GM18861 (cell line): ENCODE data around the gene BUB1.
A peak's percentile ranks its signal among the peaks of the same experiment; 100 is the strongest.
"Not testable (repeated sequence)": the region's sequence is repeated elsewhere in the genome, so short reads cannot be mapped to it uniquely, and the experiment has no call there.

Experiments used
- ATAC-seq: cut with Tn5 transposase; IDR thresholded peaks from one replicate; pipeline ENCODE4 v1.9.1; 2021; ENCODE audit not compliant: unreplicated experiment

BUB1 gene

DNA sequence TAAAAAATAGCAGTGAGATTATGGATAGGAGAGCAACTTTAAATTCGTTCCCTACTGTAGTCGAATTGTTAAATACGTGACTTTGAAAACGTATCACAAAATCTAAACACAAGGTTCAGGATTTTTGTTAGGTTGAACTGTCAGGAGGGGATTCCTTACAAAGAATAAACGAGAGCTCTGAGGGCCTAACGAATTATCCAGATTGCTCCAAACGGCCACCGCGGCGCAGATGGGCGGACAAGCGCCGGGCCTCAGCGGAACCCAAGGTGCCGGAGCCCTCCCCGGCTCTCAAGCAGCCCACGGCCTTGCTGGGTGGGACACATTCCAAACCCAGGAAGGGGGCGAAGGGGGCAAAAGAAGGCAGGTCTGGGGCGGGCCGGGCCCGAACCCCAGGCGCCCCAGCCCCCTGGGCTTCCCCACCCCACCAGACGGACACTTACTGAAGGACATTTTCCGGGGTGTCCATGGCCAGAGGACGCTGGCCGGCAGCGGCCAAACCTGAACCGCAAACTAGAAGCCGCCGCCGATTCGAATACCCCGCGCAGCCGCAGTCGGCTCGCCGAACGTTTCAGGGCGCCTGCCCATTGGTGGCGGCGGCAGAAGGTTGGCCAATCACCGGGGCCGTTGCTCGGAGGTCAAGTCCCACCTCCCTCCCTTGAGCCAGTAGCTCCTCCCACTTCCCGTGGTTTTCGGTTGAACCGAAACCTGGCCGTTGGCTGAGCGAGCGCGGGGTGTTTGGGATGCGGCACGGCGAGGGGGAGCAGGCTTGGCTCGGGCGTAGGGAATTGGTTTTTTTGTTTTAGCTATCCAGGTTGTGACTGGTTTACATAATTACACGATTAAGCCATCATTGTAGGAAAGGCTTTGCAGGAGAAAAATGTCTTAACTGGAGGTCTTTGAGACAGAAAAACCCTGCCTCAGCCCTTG is at the start of gene BUB1:
BUB1 (minus strand) TSS at position 534 of the 927 bp plus-strand sequence; CDS start at position 466, 68 bp downstream.
- peak; percentile 58 for ATAC-seq

DNA sequence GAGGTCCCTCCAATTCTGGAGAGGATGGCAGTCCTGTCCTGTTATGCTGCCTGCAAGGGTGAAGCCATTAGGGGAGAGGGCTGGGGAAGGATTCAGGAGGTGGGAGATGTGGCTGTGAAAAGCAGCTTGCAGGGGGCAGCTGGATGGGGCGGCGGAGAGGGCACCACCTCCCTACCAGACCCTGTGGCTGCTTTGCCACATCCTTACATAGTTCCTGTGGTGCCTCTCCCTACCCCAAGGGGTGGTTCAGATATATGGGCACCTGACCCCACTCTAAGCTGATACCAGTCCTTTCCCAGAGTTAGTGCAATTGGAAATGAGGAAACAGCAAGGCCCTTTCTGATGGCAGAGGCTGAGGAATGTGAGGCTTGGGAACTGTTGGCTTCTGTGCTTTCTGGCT is 48.4 kb upstream of the BUB1 start:
- ATAC-seq: no peak

DNA sequence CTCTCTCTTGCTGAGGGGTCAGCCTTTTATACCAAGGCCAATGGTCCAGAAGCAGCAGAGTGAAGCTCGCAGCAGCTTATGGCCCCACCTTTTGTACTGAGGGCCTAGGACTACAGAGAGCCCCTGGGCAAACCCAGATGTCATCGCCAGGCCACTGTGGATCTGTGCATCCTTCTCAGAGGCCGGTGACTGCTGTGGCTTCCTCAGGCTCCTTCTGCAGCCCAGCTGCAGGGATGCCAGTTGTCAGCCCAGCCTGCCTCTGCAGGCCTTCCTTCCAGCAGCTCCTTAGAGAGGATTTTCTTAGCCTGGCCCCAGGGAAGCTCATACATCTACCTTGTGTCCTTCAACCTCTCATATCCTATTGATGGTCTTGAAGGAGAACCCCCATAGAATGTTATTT is 48.0 kb upstream of the BUB1 start:
- ATAC-seq: no peak

DNA sequence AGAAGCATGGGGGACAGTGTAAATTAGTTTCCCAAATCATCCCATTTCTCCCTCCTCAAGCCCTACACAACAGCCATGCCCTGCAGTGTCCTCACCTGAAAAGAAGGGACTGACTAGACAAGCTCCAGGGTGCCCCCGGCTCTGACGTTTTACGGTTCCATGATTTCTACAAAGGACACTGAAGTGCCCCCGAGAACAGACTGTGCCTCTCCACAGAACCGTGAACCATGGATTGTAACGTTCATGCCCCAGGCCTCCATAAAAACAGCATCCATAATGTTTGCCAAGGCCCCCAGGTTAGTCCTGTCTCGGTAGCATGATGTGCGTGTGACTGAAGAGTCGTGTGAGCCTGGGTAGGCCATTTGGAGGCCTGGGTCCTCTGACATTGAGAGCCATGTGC is 47.5 kb upstream of the BUB1 start:
- no peak for ATAC-seq

DNA sequence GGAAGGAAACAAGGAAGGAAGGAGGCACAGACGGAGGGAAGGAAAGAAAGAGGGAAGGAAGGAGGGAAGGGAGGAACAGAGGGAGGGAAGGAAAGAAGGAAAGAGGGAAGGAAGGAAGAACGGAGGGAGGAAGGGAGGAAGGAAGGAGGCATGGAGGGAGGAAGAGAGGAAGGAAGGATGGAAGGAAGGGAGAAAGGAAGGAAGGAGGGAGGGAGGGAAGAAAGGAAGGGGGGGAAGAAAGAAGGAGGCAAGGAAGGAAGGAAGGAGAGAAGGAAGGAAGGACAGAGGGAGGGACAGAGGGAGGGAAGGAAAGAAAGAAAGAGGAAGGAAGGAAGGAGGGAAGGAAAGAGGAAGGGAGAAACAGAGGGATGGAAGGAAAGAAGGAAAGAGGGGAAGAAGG is 47.0 kb upstream of the BUB1 start:
- no peak for ATAC-seq

DNA sequence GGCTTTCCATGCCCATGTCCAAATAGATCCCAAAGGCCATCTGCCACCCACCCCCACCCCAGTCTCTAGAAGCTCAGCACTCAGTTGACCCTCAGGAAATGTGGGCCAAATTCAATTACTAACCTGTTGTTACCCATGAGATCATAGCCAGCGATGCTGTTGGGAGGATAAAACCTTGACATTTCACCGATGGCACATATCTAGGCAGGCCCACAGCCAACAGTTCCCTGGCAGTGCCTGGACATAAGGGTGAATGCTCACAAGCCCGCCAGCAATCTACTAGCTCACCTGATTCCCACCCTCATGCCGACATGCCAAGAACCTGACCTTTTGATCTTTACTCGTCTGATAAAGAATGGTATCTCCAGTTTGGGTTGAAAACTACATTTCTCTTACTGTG is 42.7 kb upstream of the BUB1 start:
- ATAC-seq: no peak

DNA sequence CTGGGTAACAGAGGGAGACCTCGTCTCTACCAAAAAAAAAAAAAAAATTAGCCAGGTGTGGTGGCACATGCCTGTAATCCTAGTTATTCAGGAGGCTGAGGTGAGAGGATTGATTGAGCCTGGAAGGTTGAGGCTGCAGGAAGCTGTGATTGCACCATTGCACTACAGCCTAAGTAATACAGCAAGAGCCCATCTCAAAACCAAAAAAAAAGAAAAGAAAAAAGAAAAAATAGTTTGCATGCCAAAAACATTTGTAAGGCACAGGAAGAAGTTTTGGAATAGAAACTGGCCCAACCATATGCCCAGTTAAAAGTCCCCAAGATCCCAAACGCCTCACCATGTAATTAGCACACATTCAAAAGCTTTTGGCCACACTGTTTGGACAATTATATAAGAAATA is 41.1 kb upstream of the BUB1 start:
- no peak for ATAC-seq

DNA sequence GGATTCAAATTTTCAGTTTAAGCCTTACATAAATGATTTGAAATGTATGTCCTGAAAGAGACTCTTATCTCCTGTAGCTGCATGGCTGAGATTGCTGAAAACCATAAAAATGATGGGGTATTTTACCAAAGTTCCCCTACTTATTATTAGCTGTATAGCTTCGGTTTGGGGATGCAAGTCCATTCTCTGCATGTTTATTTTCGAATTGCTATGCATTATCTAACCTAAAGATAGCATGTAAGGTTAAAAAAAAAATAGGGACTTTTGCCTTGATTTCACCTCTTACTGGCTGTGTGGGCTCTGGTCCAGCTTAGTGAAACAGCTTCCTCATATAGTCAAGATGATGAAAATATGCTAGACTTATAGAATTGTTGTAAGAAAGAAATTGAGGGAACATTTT is 40.5 kb upstream of the BUB1 start:
- no peak for ATAC-seq

DNA sequence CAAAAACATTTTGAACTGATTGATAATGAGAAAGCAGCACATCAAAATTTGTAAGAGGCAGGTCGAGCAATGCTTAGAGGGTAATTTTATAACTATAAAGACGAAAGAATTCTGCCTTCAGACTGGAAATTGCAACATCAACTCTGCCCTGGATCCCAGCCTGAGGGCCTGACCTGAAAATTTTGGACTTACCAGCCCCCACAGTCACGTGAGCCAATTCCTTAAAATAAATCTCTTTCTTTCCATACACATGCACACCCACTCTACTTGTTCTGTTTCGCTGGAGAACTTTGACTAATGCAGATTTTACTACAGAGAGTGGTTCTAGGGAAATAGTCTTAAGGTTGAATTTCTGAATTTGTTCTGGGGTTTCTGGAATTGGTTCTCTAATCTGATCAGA is 39.9 kb upstream of the BUB1 start:
- no peak for ATAC-seq

DNA sequence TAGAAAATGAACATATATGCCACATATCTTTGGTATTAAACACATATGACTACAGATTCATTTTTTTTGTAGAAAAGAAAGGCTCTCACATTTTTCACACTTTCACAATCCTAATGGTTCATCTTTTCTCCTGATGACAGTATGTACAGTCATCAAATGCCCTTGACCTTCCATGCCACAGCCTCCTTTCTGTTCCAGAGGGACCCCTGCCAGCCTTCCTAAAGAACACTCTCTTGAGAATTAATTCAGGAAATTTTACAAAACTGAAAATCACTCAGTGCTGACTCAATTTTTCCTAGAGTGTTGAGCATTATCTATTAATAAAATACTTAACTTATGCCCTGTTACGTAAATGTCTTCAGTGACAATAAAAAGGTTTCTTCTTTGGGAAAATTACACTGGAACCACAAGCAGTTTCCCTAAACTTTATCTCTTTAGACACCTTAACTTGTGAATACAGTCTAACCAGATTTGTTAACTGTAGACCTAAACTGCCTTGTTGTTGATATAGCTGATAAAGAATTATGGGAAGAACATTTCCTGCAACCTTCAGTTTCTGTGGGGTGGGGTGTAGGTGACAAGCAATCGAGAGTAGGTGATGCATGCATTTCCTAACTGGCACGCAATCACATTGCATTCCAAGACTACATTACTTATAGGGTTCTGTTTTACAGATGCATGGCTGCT is 39.2 kb upstream of the BUB1 start:
- ATAC-seq: no peak

DNA sequence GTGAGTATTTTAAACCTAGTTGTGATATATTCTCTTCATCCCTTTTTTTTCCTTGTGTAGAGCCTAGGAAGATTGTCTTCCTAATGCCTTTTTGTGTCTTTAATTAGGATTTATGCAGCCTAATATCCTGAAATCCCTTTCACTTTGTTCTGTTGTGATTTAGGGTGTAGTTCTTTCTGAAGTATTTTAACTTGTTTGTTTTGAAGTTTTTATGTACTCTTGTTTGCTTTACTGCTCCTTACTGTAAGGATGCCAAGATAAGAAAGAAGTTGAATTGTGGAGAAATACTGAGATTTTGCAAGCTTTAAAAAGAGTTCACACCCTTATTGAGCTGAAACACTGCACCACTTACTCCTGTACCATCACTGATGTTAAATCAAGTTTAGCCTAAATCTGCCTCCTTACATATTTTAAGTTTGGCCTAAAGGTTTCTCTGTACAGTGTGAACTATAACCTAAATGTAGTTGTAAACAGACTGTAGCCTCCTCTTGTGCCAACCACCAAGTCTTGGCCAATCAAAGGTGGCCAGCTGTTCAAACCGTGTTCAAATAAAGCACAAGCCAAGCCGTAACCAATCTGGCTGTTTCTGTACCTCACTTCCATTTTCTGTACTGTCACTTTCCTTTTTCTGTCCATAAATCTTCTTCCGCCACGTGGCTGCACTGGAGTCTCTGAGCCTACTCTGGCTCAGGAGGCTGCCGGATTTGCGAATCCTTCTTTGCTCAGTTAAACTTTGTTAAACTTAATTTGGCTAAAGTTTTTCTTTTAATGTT is 36.8 kb upstream of the BUB1 start:
- ATAC-seq: no peak

DNA sequence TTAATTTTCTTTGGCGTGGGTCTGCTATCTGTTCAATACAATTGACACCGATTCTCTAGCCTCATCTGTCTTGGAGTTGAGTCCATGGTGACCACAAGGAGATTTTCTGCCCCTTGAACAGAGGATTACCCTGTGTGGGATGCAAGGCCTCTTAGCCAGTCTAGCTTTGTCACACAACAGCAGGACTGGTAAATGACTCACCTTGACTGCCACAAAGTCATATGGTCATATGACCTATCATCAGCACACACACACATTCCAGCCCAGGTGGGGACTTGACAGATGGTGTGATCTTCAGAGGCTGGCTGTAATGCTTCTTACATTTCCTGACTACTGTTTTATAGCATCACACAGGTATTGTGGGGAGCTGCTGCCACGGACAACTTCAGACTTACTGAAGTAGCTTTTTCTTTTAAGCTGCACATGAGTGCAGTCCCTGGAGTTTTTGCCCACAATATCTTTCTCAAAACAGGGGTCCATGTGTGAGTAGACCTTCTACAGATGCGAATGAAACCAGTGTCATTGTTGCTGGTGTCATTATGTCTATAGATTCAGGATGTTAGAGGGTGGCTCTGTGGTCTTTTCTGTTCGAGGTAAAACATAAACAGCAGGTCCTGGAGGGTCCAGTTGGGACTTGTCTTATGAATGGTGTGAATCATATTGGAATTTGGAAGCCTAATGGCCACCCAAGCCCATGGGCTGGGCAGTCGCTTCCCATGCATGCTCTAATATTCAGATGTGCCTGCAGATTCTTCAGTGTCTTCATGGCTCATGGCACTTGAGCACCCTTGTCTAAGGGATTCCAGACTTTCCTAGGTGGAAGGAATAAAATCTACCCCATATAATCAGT is 35.9 kb upstream of the BUB1 start:
- ATAC-seq: no peak

DNA sequence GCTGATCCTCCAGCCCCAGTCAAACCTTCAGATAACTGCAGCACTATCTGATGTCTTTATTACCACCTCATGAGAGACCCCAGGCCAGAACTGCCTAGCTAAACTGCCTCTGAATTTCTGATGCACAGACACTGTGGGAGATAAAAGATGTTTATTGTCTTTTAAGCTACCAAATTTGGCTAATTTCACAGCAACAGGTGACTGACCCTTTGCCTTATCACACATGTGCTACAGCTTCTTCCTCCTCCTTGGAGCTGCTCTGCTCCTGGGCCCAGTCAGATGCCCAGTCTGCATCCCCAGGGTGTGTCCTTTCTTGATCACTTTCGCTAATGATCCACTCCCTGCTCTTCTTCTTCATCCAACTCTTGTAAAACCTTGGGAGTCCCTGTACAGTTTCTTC is 34.9 kb upstream of the BUB1 start:
- ATAC-seq: no peak

DNA sequence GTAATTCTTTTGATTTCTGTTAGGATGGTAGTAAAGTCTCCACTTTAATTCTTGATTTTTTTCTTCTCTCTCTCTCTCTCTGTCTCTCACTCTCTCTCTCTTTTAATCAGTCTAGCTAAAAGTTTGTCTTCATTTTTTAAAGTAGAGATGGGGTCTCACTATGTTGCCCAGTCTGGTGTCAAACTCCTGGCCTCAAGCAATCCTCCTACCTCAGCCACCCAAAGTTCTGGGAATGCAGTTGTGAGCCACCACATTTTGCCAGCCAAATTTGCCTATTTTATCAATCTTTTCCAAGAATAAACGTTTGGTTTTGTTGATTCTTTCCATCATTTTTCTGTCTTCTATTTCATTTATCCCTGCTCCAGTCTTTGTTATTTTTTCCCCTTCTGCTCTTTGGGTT is 30.6 kb upstream of the BUB1 start:
- ATAC-seq: no peak

DNA sequence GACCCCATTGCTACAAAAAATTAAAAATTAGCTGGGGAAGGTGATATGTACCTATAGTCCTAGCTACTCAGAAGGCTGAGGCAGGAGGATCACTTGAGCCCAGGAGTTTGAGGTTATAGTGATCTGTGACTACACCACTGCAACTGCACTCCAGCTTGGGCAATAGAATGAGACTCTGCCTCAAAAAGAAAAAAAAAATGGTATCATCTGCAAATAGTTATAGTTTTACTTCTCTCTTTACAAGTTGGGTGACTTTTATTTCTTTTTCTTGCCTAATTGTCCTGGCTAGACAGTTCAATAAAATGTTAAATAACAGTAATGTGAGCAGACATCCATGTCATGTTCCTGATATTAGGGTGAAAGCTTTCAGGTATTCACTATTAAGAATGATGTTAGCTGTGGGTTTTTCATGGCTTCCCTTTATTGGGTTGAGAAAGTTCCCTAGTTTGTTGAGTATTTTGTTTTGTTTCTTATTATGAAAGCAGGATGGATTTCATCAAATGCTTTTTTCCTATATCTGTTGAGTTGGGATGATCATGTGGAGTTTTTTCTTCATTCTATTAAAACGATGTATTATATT is 29.6 kb upstream of the BUB1 start:
- no peak for ATAC-seq

DNA sequence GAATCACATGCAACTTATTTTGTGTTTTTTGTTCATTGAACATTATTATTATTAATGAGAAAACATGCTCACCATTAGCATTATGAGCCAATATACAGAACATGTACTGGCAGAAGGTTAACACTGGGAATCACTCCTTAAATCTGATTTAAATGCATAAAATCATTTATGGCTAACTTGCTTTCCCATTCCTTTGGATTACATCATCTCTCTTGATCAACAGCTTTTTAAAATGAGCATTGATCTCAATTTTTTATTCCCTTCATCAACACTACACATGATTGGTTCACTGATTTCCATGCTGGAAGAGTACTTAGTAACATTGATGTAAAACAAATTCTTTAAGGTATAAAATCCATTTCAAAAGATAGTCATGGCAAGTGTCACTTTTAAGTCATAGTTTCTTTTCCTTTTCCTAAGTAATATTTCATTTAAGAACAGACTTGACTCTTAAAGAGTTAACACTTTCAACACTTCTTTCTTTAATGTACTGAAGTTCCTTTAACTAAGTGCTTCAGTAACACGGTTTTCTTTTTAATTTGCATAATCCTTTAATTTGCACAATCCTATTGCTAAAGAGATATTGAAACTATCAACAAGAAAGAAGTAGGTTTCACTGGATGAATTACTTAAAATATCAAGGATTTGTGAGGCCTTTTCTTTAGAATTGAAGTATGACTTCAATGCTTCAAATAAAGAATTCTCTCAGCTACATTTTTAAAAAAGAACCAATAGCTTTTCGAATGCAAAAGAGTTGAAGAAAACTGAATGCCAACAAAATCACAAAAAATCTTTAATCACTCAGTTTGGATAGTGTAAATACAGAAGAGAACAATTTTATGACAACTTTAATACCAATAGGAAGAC is 24.9 kb upstream of the BUB1 start:
- ATAC-seq: no peak

DNA sequence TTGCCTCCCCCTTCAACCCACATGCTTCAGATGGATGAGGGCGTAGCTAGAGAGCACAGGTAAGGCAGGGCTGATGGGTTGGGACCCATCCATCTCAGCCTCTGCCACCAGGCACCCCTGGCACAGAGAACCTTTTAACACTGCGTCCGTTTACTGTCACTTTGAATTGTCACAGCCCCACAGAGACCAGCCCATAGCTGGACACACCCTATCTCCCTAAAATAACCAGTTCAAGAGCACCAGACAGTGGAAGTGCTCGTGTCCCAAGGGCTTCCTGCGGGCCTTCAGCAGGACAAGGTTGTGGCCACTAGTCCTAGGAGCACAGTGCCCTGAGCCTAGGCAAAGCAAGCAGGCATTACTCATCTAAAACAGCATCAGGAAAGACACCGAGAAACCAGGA is 20.4 kb upstream of the BUB1 start:
- ATAC-seq: not testable (repeated sequence)

DNA sequence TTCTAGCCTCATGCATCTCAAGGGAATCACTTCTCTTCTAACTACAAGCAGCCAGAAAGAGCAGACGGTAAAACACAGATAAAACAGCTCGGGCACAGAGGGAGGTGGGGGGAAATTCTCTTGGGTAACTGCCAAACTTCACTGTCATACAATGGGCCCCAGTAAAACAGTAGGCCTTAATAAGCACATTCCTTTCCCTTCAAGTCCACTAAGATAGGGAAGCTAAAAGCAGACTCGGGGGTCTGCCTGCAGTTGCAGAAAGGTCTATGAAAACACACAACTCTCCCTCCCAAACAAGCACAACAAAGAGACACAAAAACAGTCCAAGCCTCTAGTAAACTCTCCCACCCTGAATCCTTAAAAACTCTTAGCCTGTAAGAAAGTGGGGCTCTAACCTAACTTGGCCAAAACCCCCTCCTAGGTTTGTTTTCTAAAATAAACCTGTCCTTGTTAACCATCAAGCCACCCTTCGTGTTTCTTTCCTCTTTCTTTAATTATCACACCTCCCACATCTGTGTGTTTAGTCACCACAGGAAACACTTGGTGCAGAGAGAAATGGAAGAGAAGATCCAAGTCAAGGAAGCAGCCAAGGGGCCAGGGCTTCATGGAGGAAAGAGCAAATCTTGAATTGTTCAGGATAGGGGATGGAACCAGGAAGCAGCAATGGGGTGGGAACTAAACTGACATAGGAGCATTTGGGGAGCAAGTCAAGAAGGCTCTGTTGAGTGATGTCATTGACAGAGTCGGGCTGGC is 17.5 kb upstream of the BUB1 start:
- not testable (repeated sequence) for ATAC-seq
